Ectodermal cell (in vitro differentiated cells): ENCODE measurements around the gene GLO1.

Experiments
- H3K27ac ChIP-seq: 2 replicates; pipeline ENCODE4 v1.7.0; 2013; ENCODE audit warnings: mild to moderate bottlenecking, low read depth, low read length; ENCODE audit not compliant: insufficient read depth, poor library complexity, severe bottlenecking
- H3K27me3 ChIP-seq: 2 replicates; pipeline ENCODE4 v1.7.0; 2013; ENCODE audit warnings: mild to moderate bottlenecking, low read length; ENCODE audit not compliant: insufficient read depth, control insufficient read depth, poor library complexity, severe bottlenecking
- H3K36me3 ChIP-seq: one replicate; pipeline ENCODE4 v1.7.0; 2013; ENCODE audit warnings: low read length; ENCODE audit not compliant: control insufficient read depth, insufficient read depth
- H3K4me1 ChIP-seq: one replicate; pipeline ENCODE4 v1.7.0; 2013; ENCODE audit warnings: low read length; ENCODE audit not compliant: control insufficient read depth, insufficient read depth
- H3K4me3 ChIP-seq: 2 replicates; pipeline ENCODE4 v1.7.0; 2013; ENCODE audit warnings: low read depth, low read length, control low read depth; ENCODE audit not compliant: insufficient read depth
- H3K9me3 ChIP-seq: 2 replicates; pipeline ENCODE4 v1.7.0; 2013; ENCODE audit warnings: mild to moderate bottlenecking, low read length, moderate library complexity; ENCODE audit not compliant: control insufficient read depth
- whole genome bisulfite sequencing, 2 experiments: methylation state at CpG; one replicate each; pipeline ENCODE4 v1.1.7; 2013; ENCODE audit warnings: missing lambda C conversion rate in 2 of 2; 5-methylcytosine and 5-hydroxymethylcytosine counted together

Gene GLO1

GRCh38 chr6:38673397-38674165 is 29.4 kb downstream of the GLO1 start:
- Histone ChIP-seq H3K4me3 (no peak overlapping the region), H3K27ac (no peak overlapping the region), H3K9me3 (no peaks in the 10 kb centered on the region), H3K36me3 (peaks cover 18% of the 10 kb centered on the region), H3K4me1 (no peaks in the 10 kb centered on the region), H3K27me3 (no peaks in the 10 kb centered on the region)
- WGBS, 2 experiments = 84 to 87% methylated on average over 9 of the region's 9 CpGs

- peaks cover 14% of the 10 kb centered on the region for H3K36me3 ChIP-seq
- H3K9me3 ChIP-seq = no peaks in the 10 kb centered on the region
- no peak overlapping the region for H3K4me3 ChIP-seq
- H3K27ac ChIP-seq = no peak overlapping the region
- H3K4me1 ChIP-seq = no peaks in the 10 kb centered on the region
- 0 to 4% methylated on average over 2 of the region's 2 CpGs for WGBS, 2 experiments
- H3K27me3 ChIP-seq = no peaks in the 10 kb centered on the region
Measured at GRCh38 chr6:38671885-38672467, 31.0 kb downstream of the GLO1 start.

GRCh38 chr6:38658418-38659167 is 44.4 kb downstream of the GLO1 start:
- Histone ChIP-seq H3K27ac (no peak overlapping the region), H3K27me3 (no peaks in the 10 kb centered on the region), H3K4me3 (no peak overlapping the region), H3K36me3 (no peaks in the 10 kb centered on the region), H3K9me3 (no peaks in the 10 kb centered on the region), H3K4me1 (no peaks in the 10 kb centered on the region)
- WGBS, 2 experiments = 92 to 94% methylated on average over 3 of the region's 3 CpGs

GRCh38 chr6:38656896-38657295 is 46.0 kb downstream of the GLO1 start:
- 80 to 92% methylated on average over 1 of the region's 1 CpG for WGBS, 2 experiments
- H3K4me3 ChIP-seq = no peak overlapping the region
- no peaks in the 10 kb centered on the region for H3K36me3 ChIP-seq
- no peaks in the 10 kb centered on the region for H3K27me3 ChIP-seq
- H3K9me3 ChIP-seq = no peaks in the 10 kb centered on the region
- H3K4me1 ChIP-seq = no peaks in the 10 kb centered on the region
- no peak overlapping the region for H3K27ac ChIP-seq

GRCh38 chr6:38654263-38654662 is 48.7 kb downstream of the GLO1 start:
- H3K4me3 ChIP-seq = no peak overlapping the region
- H3K9me3 ChIP-seq = no peaks in the 10 kb centered on the region
- no peaks in the 10 kb centered on the region for H3K27me3 ChIP-seq
- no peaks in the 10 kb centered on the region for H3K36me3 ChIP-seq
- 97% methylated on average over 2 of the region's 2 CpGs for WGBS, 2 experiments
- no peak overlapping the region for H3K27ac ChIP-seq
- no peaks in the 10 kb centered on the region for H3K4me1 ChIP-seq

GRCh38 chr6:38651121-38651784 is 51.7 kb downstream of the GLO1 start:
- Histone ChIP-seq H3K4me1 (no peaks in the 10 kb centered on the region), H3K36me3 (no peaks in the 10 kb centered on the region), H3K9me3 (no peaks in the 10 kb centered on the region), H3K27ac (no peak overlapping the region), H3K27me3 (no peaks in the 10 kb centered on the region), H3K4me3 (no peak overlapping the region)
- WGBS, 2 experiments = 88 to 99% methylated on average over 2 of the region's 2 CpGs

- H3K36me3 ChIP-seq = no peaks in the 10 kb centered on the region
- H3K4me3 ChIP-seq = no peak overlapping the region
- H3K4me1 ChIP-seq = no peaks in the 10 kb centered on the region
- H3K27me3 ChIP-seq = no peaks in the 10 kb centered on the region
- H3K27ac ChIP-seq = no peak overlapping the region
- no peaks in the 10 kb centered on the region for H3K9me3 ChIP-seq
- WGBS, 2 experiments = 93 to 97% methylated on average over 5 of the region's 5 CpGs
Measured at GRCh38 chr6:38650207-38650752, 52.7 kb downstream of the GLO1 start.

GRCh38 chr6:38649744-38650143 is 53.2 kb downstream of the GLO1 start:
- no peaks in the 10 kb centered on the region for H3K4me1 ChIP-seq
- no peak overlapping the region for H3K4me3 ChIP-seq
- no peak overlapping the region for H3K27ac ChIP-seq
- 95 to 96% methylated on average over 2 of the region's 2 CpGs for WGBS, 2 experiments
- H3K36me3 ChIP-seq = no peaks in the 10 kb centered on the region
- no peaks in the 10 kb centered on the region for H3K9me3 ChIP-seq
- no peaks in the 10 kb centered on the region for H3K27me3 ChIP-seq

- Histone ChIP-seq H3K4me1 (no peaks in the 10 kb centered on the region), H3K27me3 (no peaks in the 10 kb centered on the region), H3K36me3 (no peaks in the 10 kb centered on the region), H3K4me3 (no peak overlapping the region), H3K9me3 (no peaks in the 10 kb centered on the region), H3K27ac (no peak overlapping the region)
Measured at GRCh38 chr6:38648629-38649028, 54.3 kb downstream of the GLO1 start.
